ENCODE measurements around the gene EYS.
"Not testable (repeated sequence)": the region's sequence is repeated elsewhere in the genome, so short reads cannot be mapped to it uniquely, and the experiment has no call there.

The EYS gene

GRCh38 chr6:63926950-63927927 lies 1779.8 kb downstream of the EYS start:
- no peak for DNase-seq

GRCh38 chr6:63926258-63926780 lies 1780.7 kb downstream of the EYS start:
- no peak for DNase-seq

GRCh38 chr6:63923139-63923739 lies 1783.8 kb downstream of the EYS start:
- DNase-seq, result no peak

GRCh38 chr6:63919556-63920110 lies 1787.4 kb downstream of the EYS start:
- no peak for DNase-seq

GRCh38 chr6:63912887-63913286 lies 1794.1 kb downstream of the EYS start:
- DNase-seq, result no peak

GRCh38 chr6:63910863-63911551 lies 1796.0 kb downstream of the EYS start:
- no peak for DNase-seq

GRCh38 chr6:63904650-63905248 lies 1802.3 kb downstream of the EYS start:
- no peak for DNase-seq

- no peak for DNase-seq
These were observed 1807.5 kb downstream of the EYS start for GRCh38 chr6:63899550-63899949.

- DNase-seq, result no peak
These were observed 1809.1 kb downstream of the EYS start for GRCh38 chr6:63897952-63898351.

GRCh38 chr6:63897459-63897858 lies 1809.6 kb downstream of the EYS start:
- no peak for DNase-seq

- no peak for DNase-seq
These were observed 1818.6 kb downstream of the EYS start for GRCh38 chr6:63888416-63888815.

- not testable (repeated sequence) for DNase-seq
These were observed 1819.2 kb downstream of the EYS start for GRCh38 chr6:63887804-63888203.

- DNase-seq, result no peak
These were observed 1819.8 kb downstream of the EYS start for GRCh38 chr6:63887002-63887751.

GRCh38 chr6:63886341-63886740 lies 1820.7 kb downstream of the EYS start:
- no peak for DNase-seq

- DNase-seq, result no peak
These were observed 1823.4 kb downstream of the EYS start for GRCh38 chr6:63883597-63883996.

- DNase-seq, result no peak
These were observed 1824.8 kb downstream of the EYS start for GRCh38 chr6:63882208-63882607.

- DNase-seq, result no peak
These were observed 1825.2 kb downstream of the EYS start for GRCh38 chr6:63881791-63882190.

GRCh38 chr6:63872233-63872632 lies 1834.8 kb downstream of the EYS start:
- DNase-seq, result no peak

GRCh38 chr6:63868351-63868750 lies 1838.7 kb downstream of the EYS start:
- no peak for DNase-seq

GRCh38 chr6:63864671-63865318 lies 1842.2 kb downstream of the EYS start:
- DNase-seq, result no peak

- DNase-seq, result no peak
These were observed 1843.0 kb downstream of the EYS start for GRCh38 chr6:63864061-63864460.
